Kasumi-1 (cell line): ENCODE measurements around the gene CD59.
"Not testable (repeated sequence)": the region's sequence is repeated elsewhere in the genome, so short reads cannot be mapped to it uniquely, and the experiment has no call there.

ENCODE experiments used
- DNase-seq, 2 experiments: peaks; one replicate each; lab custom pipeline; 2025; lab: John Stamatoyannopoulos, UW

CD59 gene

DNA sequence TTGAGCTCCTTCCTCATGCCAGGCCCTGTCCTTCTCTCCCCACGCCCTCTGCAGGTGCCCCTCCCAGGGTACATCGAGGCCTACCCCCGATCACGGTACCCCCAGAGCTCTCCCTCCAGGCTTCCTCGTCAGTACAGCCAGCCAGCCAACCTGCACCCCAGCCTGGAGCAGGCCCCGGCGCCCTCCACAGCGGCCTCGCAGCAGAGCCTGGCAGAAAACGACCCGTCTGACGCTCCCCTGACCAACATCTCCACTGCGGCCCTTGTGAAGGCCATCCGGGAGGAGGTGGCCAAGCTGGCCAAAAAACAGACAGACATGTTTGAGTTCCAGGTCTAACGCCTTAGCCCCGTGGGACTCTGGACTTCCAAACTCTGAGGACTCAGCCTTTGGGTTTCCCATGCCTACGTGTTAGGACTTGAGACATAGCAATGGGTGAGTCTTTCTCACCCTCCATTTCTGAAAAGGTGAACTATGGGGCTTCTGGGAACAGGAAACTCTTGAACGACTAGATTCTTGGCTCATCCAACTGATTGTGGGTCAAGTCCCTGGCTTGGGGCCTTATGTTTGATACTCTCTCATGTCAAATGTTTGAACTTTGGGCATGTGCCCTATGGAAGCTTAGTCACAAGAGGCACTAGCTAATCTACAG is 68.3 kb downstream of the CD59 start:
- DNase-seq, result no peak

DNA sequence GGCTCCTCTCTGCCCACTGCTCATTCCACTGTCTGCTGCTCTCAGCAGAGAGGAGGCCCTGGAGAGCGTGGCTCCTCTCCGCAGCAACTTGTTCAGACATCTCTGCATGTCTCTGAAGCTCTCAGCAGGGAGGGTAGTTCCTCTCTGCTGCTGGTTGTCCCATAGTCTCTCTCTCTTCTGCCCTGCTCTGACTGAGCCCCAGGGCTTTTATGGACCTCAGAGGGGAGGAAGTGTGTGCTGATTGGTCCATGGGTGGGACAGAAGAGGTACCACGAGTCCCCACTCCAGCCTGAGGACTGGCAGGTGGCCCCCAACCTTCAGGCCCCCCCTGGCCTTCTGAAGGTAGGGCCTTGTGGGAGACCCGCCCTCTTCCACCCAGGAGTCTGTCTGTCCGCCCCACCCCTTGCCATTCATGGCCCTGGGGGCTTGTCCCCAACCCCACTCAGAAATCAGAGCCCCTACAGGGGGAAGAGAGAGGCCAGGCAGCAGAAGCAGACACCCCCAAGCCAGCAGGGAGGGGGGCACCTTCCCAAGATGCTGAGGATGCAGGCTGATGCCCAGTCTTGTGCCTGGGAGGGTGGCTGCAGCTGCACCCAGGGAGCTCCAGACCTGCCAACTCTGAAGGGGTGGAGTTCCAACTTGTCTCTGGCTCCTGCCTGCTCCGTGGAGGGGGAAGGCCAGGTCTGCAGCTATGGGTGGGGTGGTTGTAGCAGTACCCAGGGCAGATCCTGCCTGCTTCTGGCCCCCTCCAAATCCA is 70.7 kb downstream of the CD59 start:
- DNase-seq, result no peak

GRCh38 chr11:33664827-33665226 is 71.4 kb downstream of the CD59 start:
- DNase-seq, result no peak

GRCh38 chr11:33664166-33664565 is 72.1 kb downstream of the CD59 start:
- DNase-seq, result no peak

DNA sequence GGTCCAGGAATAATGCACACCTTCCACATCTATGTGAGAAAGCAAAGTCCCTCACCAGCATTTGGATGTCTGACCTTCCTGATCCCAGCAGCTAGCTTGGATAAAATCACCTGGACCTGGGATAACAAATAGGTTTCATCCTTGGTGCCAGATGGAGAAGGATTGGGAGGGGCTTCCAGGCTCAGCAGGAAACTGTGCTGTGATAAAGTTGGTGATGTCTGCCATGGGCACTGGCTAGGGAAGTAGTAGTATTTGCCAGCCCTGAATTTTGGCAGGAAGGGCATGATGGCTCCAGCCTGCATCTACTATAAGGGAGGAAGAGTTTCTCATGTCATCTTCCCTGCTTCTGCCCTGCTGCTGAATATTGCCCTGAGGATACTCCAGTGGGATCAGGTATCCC is 73.1 kb downstream of the CD59 start:
- no peak for DNase-seq

DNA sequence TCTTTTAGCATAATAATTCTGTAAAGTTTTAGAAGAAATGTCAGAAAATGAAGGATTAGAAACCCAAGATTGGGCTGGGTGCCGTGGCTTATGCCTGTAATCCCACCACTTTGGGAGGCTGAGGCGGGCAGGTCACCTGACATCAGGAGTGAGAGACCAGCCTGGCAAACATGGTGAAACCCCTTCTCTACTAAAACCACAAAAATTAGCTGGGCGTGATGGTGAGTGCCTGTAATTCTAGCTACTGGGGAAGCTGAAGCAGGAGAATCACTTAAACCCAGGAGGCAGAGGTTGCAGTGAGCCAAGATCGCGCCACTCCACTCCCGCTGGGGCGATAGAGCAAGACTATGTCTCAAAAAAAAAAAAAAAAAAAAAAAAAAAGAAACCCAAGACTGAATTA is 74.7 kb downstream of the CD59 start:
- not testable (repeated sequence) for DNase-seq

DNA sequence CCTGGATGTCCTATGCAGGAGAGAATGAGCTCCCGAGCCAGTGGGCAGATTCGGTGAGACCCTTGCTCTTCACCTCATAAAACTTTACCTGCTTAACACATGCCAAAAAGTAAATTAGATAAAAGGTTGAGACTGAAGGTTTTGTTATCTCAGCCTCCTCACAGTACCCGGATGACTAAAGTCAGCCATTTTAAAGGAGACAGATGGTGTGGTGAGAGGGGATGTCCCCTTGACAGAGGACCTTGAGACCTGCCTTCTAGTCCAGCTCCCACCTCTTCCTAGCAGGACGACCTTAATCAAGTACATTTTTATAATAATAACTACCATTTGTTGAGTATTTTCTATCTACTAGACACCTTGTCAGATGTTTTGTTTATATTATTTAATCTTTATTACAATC is 75.3 kb downstream of the CD59 start:
- DNase-seq, result no peak

- DNase-seq, result no peak
Measured at GRCh38 chr11:33659370-33660139, 76.7 kb downstream of the CD59 start.

DNA sequence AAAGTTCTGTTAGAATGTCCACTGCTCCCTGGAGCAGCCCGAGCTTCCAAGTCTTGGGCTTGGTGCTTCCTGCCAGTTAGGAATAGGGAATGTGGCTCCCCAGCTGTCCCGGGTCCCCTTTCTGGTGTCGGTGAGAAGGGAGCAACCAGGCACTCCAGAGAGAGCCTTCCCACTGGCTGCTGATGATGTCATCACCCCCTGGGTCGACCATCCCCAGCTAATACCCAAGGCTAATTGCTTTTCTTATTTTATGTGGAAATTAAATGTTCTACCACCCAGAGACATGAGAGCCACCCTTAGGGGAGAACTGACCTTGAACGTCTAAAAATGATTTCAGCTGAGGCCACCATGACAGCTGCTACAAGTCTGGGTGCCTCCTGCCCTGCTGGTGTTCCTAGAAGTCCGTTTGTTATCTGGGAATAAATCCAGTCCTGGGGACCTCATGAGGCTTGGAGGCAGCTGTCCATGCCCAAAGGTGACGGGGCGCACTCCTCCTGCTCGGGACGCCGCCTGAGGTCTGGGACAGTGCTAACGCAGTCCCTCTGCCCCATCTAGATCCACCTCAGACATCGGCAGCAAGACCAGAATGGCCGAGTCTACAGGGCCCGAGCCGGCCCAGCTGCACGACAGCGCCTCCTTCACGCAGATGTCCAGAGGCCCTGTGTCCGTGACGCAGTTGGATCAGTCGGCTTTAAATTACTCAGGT is 77.9 kb downstream of the CD59 start:
- no peak for DNase-seq

DNA sequence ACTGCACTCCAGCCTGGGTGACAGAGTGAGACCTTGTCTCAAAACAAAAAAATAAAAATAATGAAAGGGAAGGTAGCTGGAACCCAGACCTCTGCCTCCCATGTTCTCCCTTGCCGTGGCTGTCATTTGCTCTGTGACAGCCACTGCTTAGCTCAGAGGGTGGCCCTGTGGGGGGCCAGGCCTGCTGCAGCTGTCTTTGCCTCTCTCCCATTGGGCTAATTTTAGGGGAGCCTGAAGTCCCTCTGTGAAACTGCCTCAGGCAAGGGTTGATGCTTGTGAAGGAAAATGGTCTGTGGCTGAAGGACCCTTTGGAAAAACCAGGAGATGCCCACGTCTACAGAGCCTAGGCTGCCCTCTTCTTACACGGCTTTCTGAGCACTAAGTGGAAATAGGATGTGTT is 78.5 kb downstream of the CD59 start:
- no peak for DNase-seq

DNA sequence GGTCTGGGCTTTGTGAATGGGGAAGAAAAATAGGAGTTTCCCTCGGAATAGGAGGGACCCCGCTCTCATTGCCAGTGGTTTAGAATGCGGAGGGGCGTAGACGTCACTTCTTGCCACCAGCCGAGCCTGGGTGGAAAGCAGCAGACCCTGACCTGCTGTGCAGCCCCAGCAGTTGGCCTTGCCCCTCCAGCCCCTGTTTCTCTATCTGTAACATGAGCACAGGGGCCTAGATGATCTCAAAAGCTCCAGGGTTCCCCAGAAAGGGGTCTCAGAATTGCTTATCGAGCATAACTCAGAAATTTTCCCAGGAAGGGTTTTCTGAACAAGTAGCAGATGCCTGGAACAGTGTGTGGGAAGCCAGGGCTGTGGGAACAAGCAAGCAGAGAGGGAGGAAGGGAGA is 79.5 kb downstream of the CD59 start:
- DNase-seq, result no peak

GRCh38 chr11:33655842-33656600 is 80.2 kb downstream of the CD59 start:
- no peak for DNase-seq

- no peak for DNase-seq
Measured at GRCh38 chr11:33654594-33654993, 81.6 kb downstream of the CD59 start.
